Glutamatergic neuron (in vitro differentiated cells): ENCODE data around the gene DIDO1. TPM values are rescaled to one million over a fixed set of nuclear protein-coding genes. Genes with fewer than 3 reads are reported as not detected.

ENCODE experiments used
- DNase-seq: peaks from one replicate; pipeline ENCODE4 v3.0.0; 2022
- H3K27ac Mint-ChIP-seq: one replicate; pipeline ENCODE4 v1.8.0; 2020; ENCODE audit warnings: mild to moderate bottlenecking, mixed read lengths, inconsistent platforms; ENCODE audit not compliant: unreplicated experiment
- H3K27me3 Mint-ChIP-seq: one replicate; pipeline ENCODE4 v1.8.0; 2020; ENCODE audit warnings: mild to moderate bottlenecking, moderate library complexity, mixed read lengths, inconsistent platforms; ENCODE audit not compliant: unreplicated experiment
- H3K36me3 Mint-ChIP-seq: one replicate; pipeline ENCODE4 v1.8.0; 2020; ENCODE audit warnings: mild to moderate bottlenecking, mixed read lengths, inconsistent platforms; ENCODE audit not compliant: unreplicated experiment
- H3K4me1 Mint-ChIP-seq: one replicate; pipeline ENCODE4 v1.8.0; 2020; ENCODE audit warnings: mild to moderate bottlenecking, low read depth, mixed read lengths, inconsistent platforms; ENCODE audit not compliant: unreplicated experiment
- H3K4me3 Mint-ChIP-seq: one replicate; pipeline ENCODE4 v1.8.0; 2020; ENCODE audit warnings: mild to moderate bottlenecking, mixed read lengths, inconsistent platforms; ENCODE audit not compliant: unreplicated experiment
- H3K9me3 Mint-ChIP-seq: one replicate; pipeline ENCODE4 v1.8.0; 2020; ENCODE audit warnings: mild to moderate bottlenecking, moderate library complexity, mixed read lengths, inconsistent platforms; ENCODE audit not compliant: unreplicated experiment
- total RNA-seq: library from RNA; stranded (reverse); fragmentation: NEBNext Ultra II Directional; extraction: Animal tissue kit (Norgen Biotek cat#: 25700); gene quantifications from one replicate; pipeline ENCODE4 v1.2.1, GENCODE V29; 2021; ENCODE audit not compliant: unreplicated experiment
- TF ChIP-seq, protein P1 (sequence below): fragments of 200-600 bp; sonication (generic); IDR thresholded peaks from one replicate; pipeline ENCODE4 v1.5.0; 2021; ENCODE audit not compliant: partially characterized antibody, unreplicated experiment

Gene DIDO1
- total RNA-seq, 1 donor from 2014 or later, result 77.8 TPM

GRCh38 chr20:62965363-62965771 is 39.1 kb upstream of the DIDO1 start:
- H3K27ac Mint-ChIP-seq, result no peak overlapping the region
- no peak for DNase-seq
- H3K27me3 Mint-ChIP-seq, result no peaks in the 10 kb centered on the region

DNA sequence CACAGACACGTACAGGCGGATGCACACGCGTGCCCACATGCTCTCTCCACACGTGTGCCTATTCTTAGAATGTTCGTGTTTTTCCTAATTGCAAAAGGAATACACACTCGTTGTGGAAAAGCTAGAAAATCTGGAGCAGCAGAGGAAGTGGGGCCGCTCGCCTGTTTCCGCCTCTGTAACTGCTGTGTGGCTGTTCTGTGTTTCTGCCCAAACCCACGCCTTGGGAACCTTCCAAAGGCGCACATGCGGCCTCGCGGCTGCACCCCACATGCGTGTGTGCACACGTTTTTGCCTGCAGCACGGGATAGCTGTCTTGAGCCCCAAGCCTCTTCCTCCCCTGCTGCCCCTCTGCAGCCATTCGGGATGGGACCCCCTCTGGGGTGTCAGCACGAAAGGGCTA is 38.4 kb upstream of the DIDO1 start:
- Mint-ChIP-seq H3K36me3 (no peaks in the 10 kb centered on the region), H3K9me3 (peaks cover 2% of the 10 kb centered on the region), H3K27me3 (peaks cover 3% of the 10 kb centered on the region), H3K27ac (no peak overlapping the region), H3K4me3 (no peak overlapping the region), H3K4me1 (peaks cover 3% of the 10 kb centered on the region)
- no peak for DNase-seq
- TF ChIP-seq, protein P1, sequence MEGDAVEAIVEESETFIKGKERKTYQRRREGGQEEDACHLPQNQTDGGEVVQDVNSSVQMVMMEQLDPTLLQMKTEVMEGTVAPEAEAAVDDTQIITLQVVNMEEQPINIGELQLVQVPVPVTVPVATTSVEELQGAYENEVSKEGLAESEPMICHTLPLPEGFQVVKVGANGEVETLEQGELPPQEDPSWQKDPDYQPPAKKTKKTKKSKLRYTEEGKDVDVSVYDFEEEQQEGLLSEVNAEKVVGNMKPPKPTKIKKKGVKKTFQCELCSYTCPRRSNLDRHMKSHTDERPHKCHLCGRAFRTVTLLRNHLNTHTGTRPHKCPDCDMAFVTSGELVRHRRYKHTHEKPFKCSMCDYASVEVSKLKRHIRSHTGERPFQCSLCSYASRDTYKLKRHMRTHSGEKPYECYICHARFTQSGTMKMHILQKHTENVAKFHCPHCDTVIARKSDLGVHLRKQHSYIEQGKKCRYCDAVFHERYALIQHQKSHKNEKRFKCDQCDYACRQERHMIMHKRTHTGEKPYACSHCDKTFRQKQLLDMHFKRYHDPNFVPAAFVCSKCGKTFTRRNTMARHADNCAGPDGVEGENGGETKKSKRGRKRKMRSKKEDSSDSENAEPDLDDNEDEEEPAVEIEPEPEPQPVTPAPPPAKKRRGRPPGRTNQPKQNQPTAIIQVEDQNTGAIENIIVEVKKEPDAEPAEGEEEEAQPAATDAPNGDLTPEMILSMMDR, result no peak

More at GRCh38 chr20:62965363-62965771, 39.1 kb upstream of the DIDO1 start:
- TF ChIP-seq, protein P1, result no peak
- Mint-ChIP-seq H3K36me3 (no peaks in the 10 kb centered on the region), H3K4me1 (peaks cover 3% of the 10 kb centered on the region), H3K9me3 (peaks cover 2% of the 10 kb centered on the region), H3K4me3 (no peak overlapping the region)

DNA sequence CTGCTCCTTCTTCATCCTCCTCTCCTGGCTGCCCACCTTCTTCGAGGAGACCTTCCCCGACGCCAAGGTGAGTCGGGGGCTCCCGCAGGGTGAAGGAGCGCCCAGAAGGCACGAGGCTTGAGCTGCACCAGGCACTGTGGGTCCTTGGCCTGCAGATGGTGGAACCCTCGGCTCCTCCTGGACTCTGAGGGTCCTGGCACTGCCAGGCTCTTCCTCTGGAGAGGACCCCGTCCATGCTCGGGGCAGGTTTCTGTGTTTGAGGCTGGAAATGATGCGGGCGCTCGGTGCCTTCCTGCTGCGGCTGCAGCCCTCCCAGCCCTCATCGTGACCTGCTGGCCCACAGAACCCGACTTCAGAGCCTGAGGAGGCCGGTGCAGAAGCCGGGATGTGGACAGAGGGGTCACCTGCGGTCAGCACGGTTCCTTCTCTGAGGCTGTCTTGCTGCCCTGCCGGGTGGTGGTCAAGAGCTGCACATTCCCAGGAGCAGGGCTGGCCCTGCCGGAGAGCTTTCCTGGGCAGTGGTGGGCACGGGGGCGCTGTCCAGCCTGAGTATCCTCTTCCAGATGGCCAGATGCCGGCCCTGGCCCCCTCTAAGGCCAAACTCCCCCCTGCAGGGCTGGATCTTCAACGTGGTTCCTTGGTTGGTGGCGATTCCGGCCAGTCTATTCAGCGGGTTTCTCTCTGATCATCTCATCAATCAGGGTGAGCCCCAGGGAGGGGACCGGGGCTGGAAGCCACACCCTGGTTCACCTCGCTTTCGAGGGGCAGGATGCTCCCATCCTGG is 37.5 kb upstream of the DIDO1 start:
- Mint-ChIP-seq H3K36me3 (no peaks in the 10 kb centered on the region), H3K4me1 (peaks cover 3% of the 10 kb centered on the region), H3K27me3 (peaks cover 3% of the 10 kb centered on the region), H3K9me3 (peaks cover 2% of the 10 kb centered on the region), H3K27ac (no peak overlapping the region), H3K4me3 (no peak overlapping the region)
- TF ChIP-seq, protein P1, result no peak
- DNase-seq, result no peak

DNA sequence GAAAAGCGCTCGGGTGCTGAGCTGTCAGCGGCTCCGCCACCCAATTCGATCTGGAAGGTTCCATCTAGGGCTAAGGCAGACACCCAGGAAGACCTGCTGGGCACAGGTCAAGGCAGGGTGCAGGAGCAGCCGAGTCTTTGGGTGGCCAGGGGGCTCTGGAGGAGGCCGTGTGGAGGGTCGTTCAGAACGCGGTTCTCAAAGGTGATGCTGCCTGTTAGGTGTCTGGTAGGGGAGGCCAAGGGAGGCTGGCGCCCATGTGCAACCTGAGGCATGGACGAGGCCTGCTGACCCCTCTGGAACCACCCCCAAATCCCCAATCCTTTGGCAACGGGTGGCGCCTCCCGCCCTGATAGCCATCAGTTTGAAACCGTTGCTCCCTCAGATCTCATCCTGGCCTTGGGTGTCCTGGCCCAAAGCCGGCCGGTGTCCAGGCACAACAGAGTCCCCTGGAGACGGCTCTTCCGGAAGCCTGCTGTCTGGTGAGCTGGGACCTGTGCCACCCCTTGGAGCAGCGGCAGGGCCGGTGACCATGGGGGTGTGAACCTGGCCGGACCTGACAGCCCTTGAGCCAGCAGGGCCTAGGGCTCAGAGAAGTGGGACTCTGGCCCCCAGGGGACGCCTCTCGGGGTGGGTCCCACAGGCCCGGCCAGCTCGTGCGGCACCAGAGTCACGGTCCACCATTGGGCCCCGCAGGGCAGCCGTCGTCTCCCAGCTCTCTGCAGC is 36.7 kb upstream of the DIDO1 start:
- Mint-ChIP-seq H3K27ac (no peak overlapping the region), H3K36me3 (no peaks in the 10 kb centered on the region), H3K4me1 (peaks cover 3% of the 10 kb centered on the region), H3K4me3 (no peak overlapping the region), H3K27me3 (peaks cover 3% of the 10 kb centered on the region), H3K9me3 (peaks cover 2% of the 10 kb centered on the region)
- no peak for DNase-seq
- TF ChIP-seq, protein P1, result no peak
